ENCODE data around the gene VPS9D1.

GRCh38 chr16:89736554-89736953 lies 15.9 kb upstream of the VPS9D1 start:
- TF ChIP-seq EZH2 (IDR thresholded peaks at IDR 0.05; ENCODE audit: borderline replicate concordance, low read depth, low read length, severe bottlenecking): no peak
- no peak for TF ChIP-seq CTCF (IDR thresholded peaks at IDR 0.05; ENCODE audit: borderline replicate concordance, extremely low read depth, low read length, poor library complexity, severe bottlenecking)
